HG03159 (cell line): Measurements from ENCODE around the gene PTGFRN.

Experiments
- ATAC-seq: cut with Tn5 transposase; IDR thresholded peaks from one replicate; pipeline ENCODE4 v1.9.1; 2021; ENCODE audit warnings: mild to moderate bottlenecking, moderate library complexity; ENCODE audit not compliant: unreplicated experiment

The PTGFRN gene

GRCh38 chr1:117025568-117025967 is 115.9 kb downstream of the PTGFRN start:
- ATAC-seq, result no peak

- ATAC-seq, result no peak
Measured at GRCh38 chr1:117026361-117026760, 116.6 kb downstream of the PTGFRN start.

- no peak for ATAC-seq
Measured at GRCh38 chr1:117029685-117030084, 120.0 kb downstream of the PTGFRN start.

GRCh38 chr1:117030271-117030877 is 120.7 kb downstream of the PTGFRN start:
- ATAC-seq, result no peak

GRCh38 chr1:117032266-117032665 is 122.5 kb downstream of the PTGFRN start:
- no peak for ATAC-seq

GRCh38 chr1:117032681-117033539 is 123.2 kb downstream of the PTGFRN start:
- ATAC-seq, result no peak

- no peak for ATAC-seq
Measured at GRCh38 chr1:117033772-117034171, 124.1 kb downstream of the PTGFRN start.

GRCh38 chr1:117034791-117035290 is 125.1 kb downstream of the PTGFRN start:
- no peak for ATAC-seq

- no peak for ATAC-seq
Measured at GRCh38 chr1:117036018-117036461, 126.3 kb downstream of the PTGFRN start.

- ATAC-seq, result no peak
Measured at GRCh38 chr1:117037802-117038201, 128.1 kb downstream of the PTGFRN start.

- ATAC-seq, result no peak
Measured at GRCh38 chr1:117038236-117038635, 128.5 kb downstream of the PTGFRN start.
